ENCODE results near the gene LRRC3. TPM values are rescaled to one million over a fixed set of nuclear protein-coding genes. Genes with fewer than 3 reads are reported as not detected.

Gene LRRC3, protein sequence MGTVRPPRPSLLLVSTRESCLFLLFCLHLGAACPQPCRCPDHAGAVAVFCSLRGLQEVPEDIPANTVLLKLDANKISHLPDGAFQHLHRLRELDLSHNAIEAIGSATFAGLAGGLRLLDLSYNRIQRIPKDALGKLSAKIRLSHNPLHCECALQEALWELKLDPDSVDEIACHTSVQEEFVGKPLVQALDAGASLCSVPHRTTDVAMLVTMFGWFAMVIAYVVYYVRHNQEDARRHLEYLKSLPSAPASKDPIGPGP
- total RNA-seq (1.4 TPM), polyA plus RNA-seq (ENCODE audit: insufficient read depth, low read depth, low replicate concordance) (0.60 TPM)
- long read RNA-seq, donor 1: 0 reads
- long read RNA-seq, donor 2, full-length matches to known transcripts: 2 of 2 reads
- long read RNA-seq, donor 2, partial matches to known transcripts: 0 of 2 reads
- long read RNA-seq, donor 2, other reads (novel, unspliced or antisense): 0 of 2 reads
- long read RNA-seq, donor 3, full-length matches to known transcripts: 1 of 1 reads
- long read RNA-seq, donor 3, partial matches to known transcripts: 0 of 1 reads
- long read RNA-seq, donor 3, other reads (novel, unspliced or antisense): 0 of 1 reads
- long read RNA-seq, donor 4, full-length matches to known transcripts: 3 of 3 reads
- long read RNA-seq, donor 4, partial matches to known transcripts: 0 of 3 reads
- long read RNA-seq, donor 4, other reads (novel, unspliced or antisense): 0 of 3 reads
- long read RNA-seq, donor 5: 0 reads
- long read RNA-seq, donor 6, full-length matches to known transcripts: 1 of 1 reads
- long read RNA-seq, donor 6, partial matches to known transcripts: 0 of 1 reads
- long read RNA-seq, donor 6, other reads (novel, unspliced or antisense): 0 of 1 reads
- long read RNA-seq, donor 7, partial matches to known transcripts: 0 of 1 reads
- long read RNA-seq, donor 7, other reads (novel, unspliced or antisense): 1 of 1 reads
- long read RNA-seq, donor 8, full-length matches to known transcripts: 1 of 1 reads
- long read RNA-seq, donor 8, partial matches to known transcripts: 0 of 1 reads
- long read RNA-seq, donor 8, other reads (novel, unspliced or antisense): 0 of 1 reads
- long read RNA-seq, donor 9: 0 reads
- long read RNA-seq, donor 10: 0 reads

DNA sequence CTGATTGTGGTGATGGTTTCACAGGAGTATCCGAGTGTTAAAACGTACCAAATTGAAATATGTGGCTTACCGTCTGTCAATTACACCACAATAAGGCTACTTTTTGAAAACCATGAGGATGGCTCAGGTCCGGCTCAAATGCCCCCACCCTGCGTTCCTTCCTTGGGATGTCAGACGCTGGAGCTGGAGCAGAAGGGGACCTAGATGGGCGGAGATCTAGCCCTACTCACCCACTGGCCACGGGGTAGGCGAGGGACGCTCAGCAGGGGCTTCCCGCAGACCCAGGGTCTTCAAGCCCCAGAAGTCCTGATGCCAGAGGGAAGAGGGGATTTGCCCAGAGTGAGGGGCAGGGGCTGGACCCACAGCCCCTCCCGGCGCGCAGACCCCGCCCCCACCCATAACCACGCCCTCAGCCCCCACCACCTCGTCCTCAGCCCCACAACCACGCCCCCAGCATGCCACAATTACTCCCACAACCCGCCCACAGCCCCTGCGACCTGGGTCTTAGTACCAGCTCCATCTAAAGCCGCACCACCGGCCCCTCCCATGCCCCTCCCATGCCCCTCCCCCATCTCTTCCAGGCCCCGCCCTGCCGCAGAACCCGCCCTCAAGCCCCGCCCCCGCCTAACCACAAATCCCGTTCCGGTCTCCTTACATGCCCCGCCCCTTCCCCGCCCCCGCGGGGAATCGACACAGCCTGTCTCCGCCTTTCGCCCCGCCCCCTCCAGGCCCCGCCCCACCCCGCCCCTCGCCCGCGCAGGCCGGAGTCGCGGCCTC, at the start of gene LRRC3:
TSS of gene LRRC3 (plus strand) at position 764 of the 777 bp plus-strand sequence. CDS start 1,135 bp downstream, outside the sequence.
- Histone ChIP-seq H3K9me3 (ENCODE audit: control insufficient read depth in 2 of 3, insufficient read depth in 1 of 3, low read length in 3 of 3) (peaks cover 0 to 14% (median 0%) of the 10 kb centered on the region in 3 donors), H3K9ac (ENCODE audit: low read length in 3 of 3) (no peak within 1 kb of the TSS), H3K27me3 (ENCODE audit: control insufficient read depth, insufficient read depth, low read length) (no peaks in the 10 kb centered on the region), H3K27ac (ENCODE audit: low read depth in 2 of 2, low read length in 2 of 2) (no peak within 1 kb of the TSS), H3K36me3 (ENCODE audit: control insufficient read depth in 2 of 3, insufficient read depth in 3 of 3, low read length in 3 of 3) (no peaks in the 10 kb centered on the region), H3K4me3 (ENCODE audit: low read length in 3 of 3) (peak within 1 kb of the TSS in 2 of 3 donors; percentile 44 to 49), H3K4me1 (ENCODE audit: control insufficient read depth in 2 of 3, insufficient read depth in 2 of 3, low read depth in 1 of 3, low read length in 3 of 3) (no peaks in the 10 kb centered on the region)
- peak; percentile 90 to 97 (median 94) for DNase-seq
- intact Hi-C loops (cut with DNase I): no loop called here
- FAIRE-seq: no peak
- TF ChIP-seq, protein P1, sequence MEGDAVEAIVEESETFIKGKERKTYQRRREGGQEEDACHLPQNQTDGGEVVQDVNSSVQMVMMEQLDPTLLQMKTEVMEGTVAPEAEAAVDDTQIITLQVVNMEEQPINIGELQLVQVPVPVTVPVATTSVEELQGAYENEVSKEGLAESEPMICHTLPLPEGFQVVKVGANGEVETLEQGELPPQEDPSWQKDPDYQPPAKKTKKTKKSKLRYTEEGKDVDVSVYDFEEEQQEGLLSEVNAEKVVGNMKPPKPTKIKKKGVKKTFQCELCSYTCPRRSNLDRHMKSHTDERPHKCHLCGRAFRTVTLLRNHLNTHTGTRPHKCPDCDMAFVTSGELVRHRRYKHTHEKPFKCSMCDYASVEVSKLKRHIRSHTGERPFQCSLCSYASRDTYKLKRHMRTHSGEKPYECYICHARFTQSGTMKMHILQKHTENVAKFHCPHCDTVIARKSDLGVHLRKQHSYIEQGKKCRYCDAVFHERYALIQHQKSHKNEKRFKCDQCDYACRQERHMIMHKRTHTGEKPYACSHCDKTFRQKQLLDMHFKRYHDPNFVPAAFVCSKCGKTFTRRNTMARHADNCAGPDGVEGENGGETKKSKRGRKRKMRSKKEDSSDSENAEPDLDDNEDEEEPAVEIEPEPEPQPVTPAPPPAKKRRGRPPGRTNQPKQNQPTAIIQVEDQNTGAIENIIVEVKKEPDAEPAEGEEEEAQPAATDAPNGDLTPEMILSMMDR (IDR thresholded peaks at IDR 0.05; ENCODE audit: borderline replicate concordance, extremely low read depth, insufficient read depth): no peak

DNA sequence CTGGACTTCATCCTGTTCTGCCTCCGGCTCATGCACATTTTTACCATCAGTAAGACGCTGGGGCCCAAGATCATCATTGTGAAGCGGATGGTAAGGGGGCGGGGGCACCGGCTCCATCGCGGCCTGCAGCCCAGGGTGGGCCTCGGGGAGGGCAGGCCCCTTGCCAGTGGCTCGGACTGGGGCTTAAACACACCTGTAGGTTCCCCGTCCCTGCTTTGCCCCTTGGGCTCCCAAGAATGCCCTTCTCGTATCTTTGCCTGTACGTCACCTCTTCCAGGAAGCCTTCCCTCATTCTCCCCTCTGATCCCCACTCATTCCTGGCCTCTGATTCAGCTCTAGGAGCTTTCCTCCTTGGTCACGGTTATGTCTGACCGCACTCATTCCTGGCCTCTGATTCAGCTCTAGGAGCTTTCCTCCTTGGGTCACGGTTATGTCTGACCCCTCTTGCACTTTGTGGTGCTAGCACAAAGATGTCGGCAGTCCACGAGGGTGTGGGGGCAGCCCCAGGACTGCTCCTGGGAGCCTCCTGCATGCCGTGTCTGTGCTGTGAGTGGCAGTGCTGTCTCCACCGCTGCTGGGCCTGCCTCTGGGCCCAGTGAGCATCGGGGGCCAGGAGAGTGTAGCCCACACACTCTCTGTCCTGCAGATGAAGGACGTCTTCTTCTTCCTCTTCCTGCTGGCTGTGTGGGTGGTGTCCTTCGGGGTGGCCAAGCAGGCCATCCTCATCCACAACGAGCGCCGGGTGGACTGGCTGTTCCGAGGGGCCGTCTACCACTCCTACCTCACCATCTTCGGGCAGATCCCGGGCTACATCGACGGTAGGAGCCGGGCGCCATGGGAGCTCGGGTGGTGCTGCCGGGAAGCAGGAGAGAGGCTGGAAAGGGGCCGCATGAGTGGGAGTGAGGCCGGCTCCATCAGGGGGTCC, 49.1 kb upstream of the LRRC3 start:
- no peak for FAIRE-seq
- intact Hi-C loops (cut with DNase I): no loop called here
- no peaks in the 10 kb centered on the region for H3K4me1 ChIP-seq (ENCODE audit: control insufficient read depth in 2 of 3, insufficient read depth in 2 of 3, low read depth in 1 of 3, low read length in 3 of 3)
- no peaks in the 10 kb centered on the region for H3K36me3 ChIP-seq (ENCODE audit: control insufficient read depth in 2 of 3, insufficient read depth in 3 of 3, low read length in 3 of 3)
- no peak overlapping the region for H3K27ac ChIP-seq (ENCODE audit: low read depth in 2 of 2, low read length in 2 of 2)
- no peak overlapping the region for H3K4me3 ChIP-seq (ENCODE audit: low read length in 3 of 3)
- H3K9me3 ChIP-seq (ENCODE audit: control insufficient read depth in 2 of 3, insufficient read depth in 1 of 3, low read length in 3 of 3): peaks cover 0 to 2% (median 0%) of the 10 kb centered on the region in 3 donors
- DNase-seq: peak in 1 of 5 donors; percentile 68
- H3K27me3 ChIP-seq (ENCODE audit: control insufficient read depth, insufficient read depth, low read length): no peaks in the 10 kb centered on the region
- H3K9ac ChIP-seq (ENCODE audit: low read length in 3 of 3): no peak overlapping the region
- TF ChIP-seq, protein P1 (IDR thresholded peaks at IDR 0.05; ENCODE audit: borderline replicate concordance, extremely low read depth, insufficient read depth): no peak
